ENCODE results near the gene POLK.

GRCh38 chr5:75482482-75482881 is 29.2 kb upstream of the POLK start:
- peak in 1 of 4 donors; percentile 14 for TF ChIP-seq CTCF (IDR thresholded peaks at IDR 0.05)
- no peak for TF ChIP-seq POLR2A (IDR thresholded peaks at IDR 0.05)
